Stimulated activated effector memory CD8-positive, alpha-beta T cell treated with anti-CD3 and anti-CD28 coated beads, Interleukin-12 subunit alpha, Interleukin-12 subunit beta, amount 100 ng/mL, for 72 hours (primary cell): ENCODE measurements around the gene LMNTD2.

Source experiments
- ATAC-seq: fragments of 150-1000 bp; cut with Tn5 transposase; 2 replicates; pipeline ENCODE4 v1.10.0; 2021
- DNase-seq, 2 donors: peaks; one replicate each; pipeline ENCODE4 v3.0.0; 2021 to 2022; ENCODE audit warnings: low spot score in 2 of 2
- H3K27ac Mint-ChIP-seq: one replicate; pipeline ENCODE4 v1.8.0; 2022; ENCODE audit warnings: mild to moderate bottlenecking, mixed read lengths
- H3K36me3 Mint-ChIP-seq: one replicate; pipeline ENCODE4 v1.8.0; 2022; ENCODE audit warnings: mild to moderate bottlenecking, mixed read lengths
- H3K4me1 Mint-ChIP-seq: one replicate; pipeline ENCODE4 v1.8.0; 2022; ENCODE audit warnings: mixed read lengths
- H3K4me3 Mint-ChIP-seq: one replicate; pipeline ENCODE4 v1.8.0; 2022; ENCODE audit warnings: mild to moderate bottlenecking, mixed read lengths
- H3K9me3 Mint-ChIP-seq: one replicate; pipeline ENCODE4 v1.8.0; 2022; ENCODE audit warnings: mixed read lengths

LMNTD2 gene

DNA sequence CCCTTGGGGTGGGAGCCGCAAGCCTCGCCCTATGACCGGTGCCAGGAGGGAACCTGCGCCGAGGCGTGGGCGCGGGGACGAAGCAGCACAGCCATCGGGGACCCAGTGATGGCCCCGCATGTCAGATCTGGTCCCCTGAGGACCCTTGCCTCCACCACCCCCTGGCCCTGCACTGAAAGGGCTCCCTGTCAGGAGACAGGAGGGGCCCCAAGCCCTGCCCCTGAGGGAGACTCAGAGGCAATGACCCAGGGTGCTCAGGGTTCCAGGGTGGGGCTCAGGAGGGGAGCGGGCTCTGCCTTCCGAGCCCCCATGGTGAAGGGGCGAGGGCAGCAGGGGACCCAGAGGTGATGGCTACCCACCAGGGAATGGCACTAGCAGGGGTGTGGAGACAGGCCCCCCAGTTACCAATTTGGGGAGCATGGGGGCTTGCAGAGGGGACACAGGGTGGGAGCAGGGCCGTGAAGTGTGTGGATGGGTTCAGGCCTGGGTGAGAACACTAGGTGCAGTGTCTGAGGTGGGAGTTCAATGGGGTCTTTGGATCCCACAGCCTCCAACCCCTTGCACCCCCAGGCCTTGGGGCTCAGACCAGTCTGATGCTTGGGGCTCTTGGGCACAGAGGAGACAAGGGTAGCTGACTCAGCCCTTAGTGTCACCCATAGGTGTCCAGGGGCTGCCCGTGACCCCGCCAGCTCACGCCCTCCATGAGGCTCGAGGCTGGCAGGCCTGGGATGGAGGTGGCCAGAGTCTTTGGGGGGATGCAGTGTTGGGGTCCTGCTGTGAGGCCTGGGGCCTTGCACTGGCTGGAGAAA is 22.7 kb downstream of the LMNTD2 start:
- Mint-ChIP-seq H3K4me3 (peak overlapping the region; percentile 84), H3K4me1 (peaks cover 17% of the 10 kb centered on the region), H3K27ac (peak overlapping the region; percentile 73), H3K9me3 (no peaks in the 10 kb centered on the region), H3K36me3 (peaks cover 9% of the 10 kb centered on the region)
- DNase-seq (peak in 1 of 2 donors; percentile 61), ATAC-seq (no peak)

- H3K4me1 Mint-ChIP-seq: peaks cover 21% of the 10 kb centered on the region
- DNase-seq (peak; percentile 92 to 93), ATAC-seq (peak; percentile 60)
- peaks cover 17% of the 10 kb centered on the region for H3K36me3 Mint-ChIP-seq
- no peaks in the 10 kb centered on the region for H3K9me3 Mint-ChIP-seq
- H3K27ac Mint-ChIP-seq: peak within 1 kb of the TSS; percentile 87
- peak within 1 kb of the TSS; percentile 84 for H3K4me3 Mint-ChIP-seq
Observed at GRCh38 chr11:536841-537621, 23.5 kb downstream of the LMNTD2 start, which contains the start of gene LRRC56. TSS of gene LRRC56 (plus strand) at chr11:537527. CDS start at chr11:540685, 3,158 bp downstream.

- no peaks in the 10 kb centered on the region for H3K9me3 Mint-ChIP-seq
- ATAC-seq (peak; percentile 89), DNase-seq (peak; percentile 96 to 97)
- H3K36me3 Mint-ChIP-seq: peaks cover 16% of the 10 kb centered on the region
- peak within 1 kb of the TSS; percentile 84 for H3K4me3 Mint-ChIP-seq
- H3K4me1 Mint-ChIP-seq: peaks cover 23% of the 10 kb centered on the region
- peak within 1 kb of the TSS; percentile 87 for H3K27ac Mint-ChIP-seq
Observed at GRCh38 chr11:535519-536454, 24.8 kb downstream of the LMNTD2 start, which contains the start of gene HRAS. TSS of gene HRAS (minus strand) at chr11:535576.

DNA sequence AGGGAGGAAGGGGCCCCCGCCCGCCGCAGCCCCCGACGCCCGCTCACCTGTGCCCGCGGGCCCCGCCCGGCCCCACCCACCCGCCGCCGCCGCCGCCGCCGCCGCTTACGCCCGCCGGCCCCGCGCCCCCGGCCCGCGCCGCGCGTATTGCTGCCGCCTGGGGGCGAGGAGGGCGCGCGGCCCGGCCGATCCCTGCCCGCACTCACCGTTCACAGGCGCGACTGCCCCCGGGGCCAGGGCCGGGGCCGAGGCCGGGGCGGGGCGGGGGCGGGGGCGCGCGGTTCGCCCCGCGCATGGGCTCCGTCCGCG is 25.4 kb downstream of the LMNTD2 start:
- DNase-seq: no peak
- ATAC-seq: peak; percentile 38
- Mint-ChIP-seq H3K36me3 (peaks cover 16% of the 10 kb centered on the region), H3K4me3 (peak overlapping the region; percentile 84), H3K4me1 (peaks cover 23% of the 10 kb centered on the region), H3K27ac (no peak overlapping the region), H3K9me3 (no peaks in the 10 kb centered on the region)

DNA sequence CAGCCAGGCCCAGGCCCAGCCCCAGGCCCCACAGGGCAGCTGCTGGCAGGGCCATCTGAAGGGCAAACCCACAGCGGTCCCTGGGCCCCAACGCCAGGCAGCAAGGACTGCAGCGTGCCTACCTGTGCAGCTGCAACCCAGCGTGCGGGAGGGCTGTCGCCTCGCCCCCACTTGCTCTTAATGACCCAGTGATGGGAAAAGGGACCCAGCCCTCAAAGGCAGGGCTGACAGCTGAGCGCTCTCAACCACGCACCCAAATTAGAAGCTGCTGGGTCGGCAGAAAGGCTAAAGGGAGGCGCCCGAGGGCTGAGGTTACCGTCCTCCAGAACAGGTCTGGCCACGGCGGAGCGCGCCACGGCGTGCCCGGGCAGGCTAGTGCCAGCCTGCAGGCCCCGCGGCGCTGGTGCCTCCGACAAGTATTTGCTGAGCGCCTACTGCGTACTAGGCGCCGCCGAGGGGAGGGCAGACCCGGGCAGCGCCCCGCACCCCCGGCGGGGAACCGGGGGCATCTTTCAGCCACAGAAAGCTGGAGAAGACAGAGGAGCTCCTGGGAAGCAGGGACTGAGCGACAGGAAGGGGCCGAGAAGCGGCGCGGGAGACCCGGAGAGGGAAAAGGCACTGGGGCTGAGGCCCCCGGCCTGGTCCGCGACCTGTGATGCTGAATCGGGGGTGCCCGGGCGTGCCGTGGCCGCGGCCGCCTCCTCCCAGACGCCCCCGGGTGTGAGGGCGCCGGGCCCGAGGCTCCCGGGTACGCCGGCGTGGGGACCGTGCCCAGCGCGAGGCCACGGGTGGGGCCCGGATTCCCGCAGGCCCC is 25.9 kb downstream of the LMNTD2 start:
- Mint-ChIP-seq H3K36me3 (peaks cover 16% of the 10 kb centered on the region), H3K4me1 (peaks cover 23% of the 10 kb centered on the region), H3K27ac (no peak overlapping the region), H3K9me3 (no peaks in the 10 kb centered on the region), H3K4me3 (peak overlapping the region; percentile 67)
- ATAC-seq (peak; percentile 1), DNase-seq (peak in 1 of 2 donors; percentile 73)

DNA sequence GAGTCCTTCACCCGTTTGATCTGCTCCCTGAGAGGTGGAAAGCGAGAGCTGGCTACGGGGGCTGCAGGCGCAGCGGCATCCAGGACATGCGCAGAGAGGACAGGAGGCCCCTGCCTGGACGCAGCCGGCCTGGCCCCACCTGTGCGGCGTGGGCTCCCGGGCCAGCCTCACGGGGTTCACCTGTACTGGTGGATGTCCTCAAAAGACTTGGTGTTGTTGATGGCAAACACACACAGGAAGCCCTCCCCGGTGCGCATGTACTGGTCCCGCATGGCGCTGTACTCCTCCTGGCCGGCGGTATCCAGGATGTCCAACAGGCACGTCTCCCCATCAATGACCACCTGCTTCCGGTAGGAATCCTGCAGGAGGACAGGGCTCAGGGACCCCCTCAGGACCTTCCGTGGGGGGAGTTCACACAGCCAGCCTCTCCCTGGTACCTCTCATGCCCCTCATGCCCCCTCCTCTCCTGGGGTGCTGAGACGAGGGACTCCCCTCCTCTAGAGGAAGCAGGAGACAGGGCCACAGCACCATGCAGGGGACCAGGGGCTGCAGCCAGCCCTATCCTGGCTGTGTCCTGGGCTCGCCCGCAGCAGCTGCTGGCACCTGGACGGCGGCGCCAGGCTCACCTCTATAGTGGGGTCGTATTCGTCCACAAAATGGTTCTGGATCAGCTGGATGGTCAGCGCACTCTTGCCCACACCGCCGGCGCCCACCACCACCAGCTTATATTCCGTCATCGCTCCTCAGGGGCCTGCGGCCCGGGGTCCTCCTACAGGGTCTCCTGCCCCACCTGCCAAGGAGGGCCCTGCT is 26.7 kb downstream of the LMNTD2 start:
- no peak for DNase-seq
- no peak overlapping the region for H3K27ac Mint-ChIP-seq
- peak overlapping the region; percentile 67 for H3K4me3 Mint-ChIP-seq
- H3K36me3 Mint-ChIP-seq: peaks cover 16% of the 10 kb centered on the region
- H3K9me3 Mint-ChIP-seq: no peaks in the 10 kb centered on the region
- no peak for ATAC-seq
- H3K4me1 Mint-ChIP-seq: peaks cover 23% of the 10 kb centered on the region

GRCh38 chr11:532986-533585 is 27.5 kb downstream of the LMNTD2 start:
- H3K4me3 Mint-ChIP-seq: no peak overlapping the region
- H3K9me3 Mint-ChIP-seq: no peaks in the 10 kb centered on the region
- peaks cover 16% of the 10 kb centered on the region for H3K36me3 Mint-ChIP-seq
- DNase-seq (no peak), ATAC-seq (no peak)
- H3K4me1 Mint-ChIP-seq: peaks cover 23% of the 10 kb centered on the region
- H3K27ac Mint-ChIP-seq: no peak overlapping the region

GRCh38 chr11:532527-532985 is 28.0 kb downstream of the LMNTD2 start:
- ATAC-seq: no peak
- DNase-seq: no peak
- H3K9me3 Mint-ChIP-seq: no peaks in the 10 kb centered on the region
- H3K27ac Mint-ChIP-seq: no peak overlapping the region
- H3K4me3 Mint-ChIP-seq: no peak overlapping the region
- H3K36me3 Mint-ChIP-seq: peaks cover 16% of the 10 kb centered on the region
- peaks cover 18% of the 10 kb centered on the region for H3K4me1 Mint-ChIP-seq

DNA sequence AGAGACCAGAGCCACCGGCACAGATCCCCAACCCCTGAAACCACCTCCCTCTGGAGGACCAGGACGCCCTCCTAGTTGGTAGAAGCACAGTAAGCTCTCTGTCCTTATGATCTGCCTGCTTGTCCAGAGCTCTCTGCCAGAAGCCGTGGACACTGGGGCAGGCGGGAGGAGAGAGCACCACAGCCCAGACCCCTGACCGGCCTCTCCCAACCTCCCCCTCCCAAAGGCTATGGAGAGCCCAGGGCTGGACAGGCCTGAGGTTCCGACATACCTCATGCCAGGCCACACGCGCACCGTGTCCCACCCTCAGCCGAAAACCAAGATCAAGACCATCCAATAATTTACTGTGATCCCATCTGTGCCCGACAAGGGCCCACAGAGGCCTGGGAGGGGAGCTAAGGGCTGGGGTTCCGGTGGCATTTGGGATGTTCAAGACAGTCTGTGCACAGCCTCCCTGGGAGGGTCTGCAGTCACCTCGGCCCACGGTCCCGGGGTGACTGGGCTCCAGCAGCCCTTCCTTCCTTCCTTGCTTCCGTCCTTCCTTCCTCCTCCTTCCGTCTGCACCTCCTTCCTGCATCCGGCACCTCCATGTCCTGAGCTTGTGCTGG is 28.5 kb downstream of the LMNTD2 start:
- Mint-ChIP-seq H3K36me3 (peaks cover 16% of the 10 kb centered on the region), H3K27ac (no peak overlapping the region), H3K9me3 (no peaks in the 10 kb centered on the region), H3K4me1 (peaks cover 12% of the 10 kb centered on the region), H3K4me3 (no peak overlapping the region)
- ATAC-seq (no peak), DNase-seq (no peak)

GRCh38 chr11:530960-531831 is 29.3 kb downstream of the LMNTD2 start:
- H3K4me3 Mint-ChIP-seq: no peak overlapping the region
- no peaks in the 10 kb centered on the region for H3K9me3 Mint-ChIP-seq
- ATAC-seq (no peak), DNase-seq (no peak)
- H3K27ac Mint-ChIP-seq: no peak overlapping the region
- H3K36me3 Mint-ChIP-seq: peaks cover 16% of the 10 kb centered on the region
- H3K4me1 Mint-ChIP-seq: peaks cover 9% of the 10 kb centered on the region

DNA sequence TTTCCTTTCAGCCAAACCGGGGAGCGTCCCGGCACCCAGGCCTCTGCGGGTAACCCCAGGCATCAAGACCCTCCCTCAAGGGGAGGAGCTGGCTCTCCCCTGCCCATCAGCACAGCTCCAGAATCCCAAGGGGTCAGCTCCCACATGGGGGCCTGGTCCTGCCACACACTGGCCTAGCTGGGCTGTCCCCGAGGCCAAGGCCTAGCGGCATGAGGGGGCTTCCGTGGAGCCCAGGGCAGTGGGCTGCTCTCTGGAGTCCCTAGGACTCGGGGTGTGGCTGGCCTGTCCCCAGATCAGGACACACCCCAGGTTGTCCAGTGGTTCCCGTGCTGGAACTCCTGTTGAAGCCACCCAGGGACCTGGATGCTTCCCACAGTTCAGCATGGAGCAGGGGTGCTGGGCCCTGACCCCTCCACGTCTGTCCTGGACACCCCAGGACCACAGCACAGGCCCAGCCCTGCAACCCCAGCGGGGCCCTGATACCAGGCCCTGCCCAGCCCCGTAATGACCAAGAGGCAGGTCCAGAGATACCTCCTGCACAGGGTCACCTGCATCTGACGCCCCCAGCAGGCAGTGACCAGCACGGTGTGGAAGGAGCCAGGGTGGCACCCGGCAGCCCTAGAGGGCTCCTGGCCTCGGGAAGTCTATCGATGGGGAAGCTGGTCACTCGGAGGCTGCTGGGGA is 30.7 kb downstream of the LMNTD2 start:
- H3K4me1 Mint-ChIP-seq: peaks cover 5% of the 10 kb centered on the region
- no peak for DNase-seq

More for the DNA sequence above, 30.7 kb downstream of the LMNTD2 start:
- Mint-ChIP-seq H3K9me3 (no peaks in the 10 kb centered on the region), H3K27ac (no peak overlapping the region), H3K4me3 (no peak overlapping the region), H3K36me3 (peaks cover 16% of the 10 kb centered on the region)
- no peak for ATAC-seq
